Lower lobe of right lung (tissue), 2 donors: ENCODE results near the gene CCL3. TPM values are rescaled to one million over a fixed set of nuclear protein-coding genes. Genes with fewer than 3 reads are reported as not detected.
"Not testable (repeated sequence)": the region's sequence is repeated elsewhere in the genome, so short reads cannot be mapped to it uniquely, and the experiment has no call there.

ENCODE experiments used
- ATAC-seq, 2 donors: fragments of 200-7000 bp; cut with Tn5 transposase; one replicate each; pipeline ENCODE4 v1.9.1; 2020 to 2022; ENCODE audit warnings: mild to moderate bottlenecking in 2 of 2, moderate library complexity in 2 of 2
- DNase-seq: peaks from one replicate; pipeline ENCODE4 v3.0.0-alpha.2; 2020
- H3K27ac ChIP-seq: fragments of 200-600 bp; one replicate; pipeline ENCODE4 v1.8.0; 2022
- H3K27me3 ChIP-seq: fragments of 200-600 bp; one replicate; pipeline ENCODE4 v1.8.0; 2022; ENCODE audit warnings: low read depth
- H3K36me3 ChIP-seq: fragments of 200-600 bp; one replicate; pipeline ENCODE4 v1.8.0; 2022; ENCODE audit warnings: mild to moderate bottlenecking
- H3K4me1 ChIP-seq: fragments of 200-600 bp; one replicate; pipeline ENCODE4 v1.8.0; 2022
- H3K4me3 ChIP-seq: fragments of 200-600 bp; one replicate; pipeline ENCODE4 v1.8.0; 2022; ENCODE audit warnings: mild to moderate bottlenecking
- H3K9me3 ChIP-seq: fragments of 200-600 bp; one replicate; pipeline ENCODE4 v1.8.0; 2022
- intact Hi-C: fragments of 100-400 bp; cut with DNase I; formaldehyde crosslinking; loops from one replicate; pipeline ENCODE4 v1.11.0; 2022
- total RNA-seq: library from RNA; stranded (reverse); fragmentation: NEBNext Ultra II Directional; extraction: Animal tissue kit (Norgen Biotek cat#: 25700); gene quantifications from one replicate; pipeline ENCODE4 v1.2.1, GENCODE V29; 2021
- TF ChIP-seq, protein P1 (sequence below): fragments of 200-600 bp; IDR thresholded peaks from one replicate; pipeline ENCODE4 v1.8.0; 2022; ENCODE audit warnings: antibody characterized with exemption, mild to moderate bottlenecking
- donor health status: DM: no; HTN: yes; CAD: no; lungs with severe emphysema.

CCL3 gene
- total RNA-seq, 1 donor from 2014 or later = 8.5 TPM

DNA sequence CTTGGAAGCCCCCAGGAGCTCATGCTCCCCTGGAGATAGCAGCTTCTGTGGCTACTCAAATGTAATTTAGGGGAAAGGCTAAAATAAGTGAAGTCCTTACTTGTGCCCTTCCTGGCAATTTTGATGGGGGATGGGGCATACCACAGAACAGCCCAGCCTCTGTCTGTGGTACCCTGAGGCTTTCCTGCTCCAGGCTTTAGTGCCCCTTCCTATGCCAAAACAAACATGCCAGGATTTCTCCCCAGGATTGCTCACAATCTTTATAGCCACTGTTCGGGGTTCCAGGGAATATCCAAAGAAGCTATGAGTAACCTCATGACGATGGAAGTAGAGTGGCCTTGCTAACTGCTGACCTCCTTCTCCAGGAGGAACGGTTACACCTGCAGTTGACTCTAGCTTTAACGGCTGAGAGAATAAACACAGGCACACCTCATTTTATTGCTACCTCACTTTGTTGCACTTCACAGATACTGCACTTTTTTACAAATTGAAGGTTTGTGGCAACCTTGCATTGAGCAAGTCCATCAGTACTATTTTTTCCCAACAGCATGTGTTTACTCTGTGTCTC is 38.6 kb upstream of the CCL3 start:
- TF ChIP-seq, protein P1, sequence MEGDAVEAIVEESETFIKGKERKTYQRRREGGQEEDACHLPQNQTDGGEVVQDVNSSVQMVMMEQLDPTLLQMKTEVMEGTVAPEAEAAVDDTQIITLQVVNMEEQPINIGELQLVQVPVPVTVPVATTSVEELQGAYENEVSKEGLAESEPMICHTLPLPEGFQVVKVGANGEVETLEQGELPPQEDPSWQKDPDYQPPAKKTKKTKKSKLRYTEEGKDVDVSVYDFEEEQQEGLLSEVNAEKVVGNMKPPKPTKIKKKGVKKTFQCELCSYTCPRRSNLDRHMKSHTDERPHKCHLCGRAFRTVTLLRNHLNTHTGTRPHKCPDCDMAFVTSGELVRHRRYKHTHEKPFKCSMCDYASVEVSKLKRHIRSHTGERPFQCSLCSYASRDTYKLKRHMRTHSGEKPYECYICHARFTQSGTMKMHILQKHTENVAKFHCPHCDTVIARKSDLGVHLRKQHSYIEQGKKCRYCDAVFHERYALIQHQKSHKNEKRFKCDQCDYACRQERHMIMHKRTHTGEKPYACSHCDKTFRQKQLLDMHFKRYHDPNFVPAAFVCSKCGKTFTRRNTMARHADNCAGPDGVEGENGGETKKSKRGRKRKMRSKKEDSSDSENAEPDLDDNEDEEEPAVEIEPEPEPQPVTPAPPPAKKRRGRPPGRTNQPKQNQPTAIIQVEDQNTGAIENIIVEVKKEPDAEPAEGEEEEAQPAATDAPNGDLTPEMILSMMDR = no peak
- DNase-seq (no peak), ATAC-seq (no peak)
- no peak overlapping the region for H3K27ac ChIP-seq
- no peak overlapping the region for H3K4me3 ChIP-seq
- peaks cover 9% of the 10 kb centered on the region for H3K9me3 ChIP-seq
- no peaks in the 10 kb centered on the region for H3K4me1 ChIP-seq
- intact Hi-C loops = no loop called here
- H3K27me3 ChIP-seq = no peaks in the 10 kb centered on the region
- no peaks in the 10 kb centered on the region for H3K36me3 ChIP-seq

DNA sequence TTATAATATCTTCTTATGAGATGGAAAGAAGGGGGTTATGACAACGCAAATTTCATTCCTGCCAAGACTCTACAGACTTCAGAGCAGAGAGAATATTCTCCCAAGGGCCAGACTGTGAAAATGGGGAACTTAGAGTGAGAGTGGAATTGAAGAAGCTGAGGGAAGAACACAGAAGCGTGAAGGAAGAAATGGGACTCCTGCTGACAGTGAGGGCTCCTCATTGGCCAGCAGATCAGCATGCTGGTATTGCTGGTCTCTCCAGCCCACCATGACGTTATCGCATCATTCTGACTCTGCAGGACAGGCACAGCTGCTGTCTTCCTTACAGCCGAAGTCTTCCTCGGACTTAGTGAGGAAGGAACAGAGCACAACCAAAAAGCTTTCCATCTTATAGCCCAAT is 38.0 kb upstream of the CCL3 start:
- DNase-seq (no peak), ATAC-seq (no peak)
- Histone ChIP-seq H3K27me3 (no peaks in the 10 kb centered on the region), H3K36me3 (no peaks in the 10 kb centered on the region), H3K4me1 (no peaks in the 10 kb centered on the region), H3K4me3 (no peak overlapping the region), H3K9me3 (peaks cover 9% of the 10 kb centered on the region), H3K27ac (no peak overlapping the region)
- intact Hi-C loops = no loop called here
- TF ChIP-seq, protein P1 = no peak

DNA sequence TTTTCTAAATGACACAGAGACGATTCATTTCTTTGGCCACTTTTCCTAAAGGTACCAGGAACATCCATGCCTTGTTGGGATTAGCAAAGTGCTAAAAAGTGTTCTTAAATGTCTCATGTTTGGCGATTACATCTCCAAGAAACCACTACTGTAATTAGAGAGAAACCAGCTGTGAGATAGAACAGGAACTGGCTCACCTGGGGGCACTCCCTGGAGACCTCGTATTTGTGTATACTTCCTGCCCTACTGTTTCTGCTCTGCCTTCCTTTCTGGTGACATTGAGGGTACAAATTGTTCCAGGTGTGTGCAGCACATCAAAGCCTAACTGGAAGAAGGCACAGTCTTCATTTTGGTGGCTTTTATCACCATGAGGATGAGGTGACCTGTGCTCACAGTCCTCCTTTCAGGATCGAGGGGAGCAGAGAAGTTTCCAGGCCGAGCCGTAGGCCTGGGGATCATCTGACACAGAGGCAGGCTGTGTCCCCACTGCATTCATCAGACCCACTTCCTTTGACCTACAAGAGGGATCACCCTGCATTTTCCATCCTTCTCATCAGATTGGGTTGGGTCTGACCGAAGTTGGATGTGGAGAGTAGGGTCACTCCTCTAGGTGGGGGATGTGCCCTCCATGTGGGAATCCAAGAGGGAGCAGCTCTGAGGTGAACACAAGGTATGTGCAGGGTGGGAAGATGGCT is 37.4 kb upstream of the CCL3 start:
- TF ChIP-seq, protein P1 = no peak

DNA sequence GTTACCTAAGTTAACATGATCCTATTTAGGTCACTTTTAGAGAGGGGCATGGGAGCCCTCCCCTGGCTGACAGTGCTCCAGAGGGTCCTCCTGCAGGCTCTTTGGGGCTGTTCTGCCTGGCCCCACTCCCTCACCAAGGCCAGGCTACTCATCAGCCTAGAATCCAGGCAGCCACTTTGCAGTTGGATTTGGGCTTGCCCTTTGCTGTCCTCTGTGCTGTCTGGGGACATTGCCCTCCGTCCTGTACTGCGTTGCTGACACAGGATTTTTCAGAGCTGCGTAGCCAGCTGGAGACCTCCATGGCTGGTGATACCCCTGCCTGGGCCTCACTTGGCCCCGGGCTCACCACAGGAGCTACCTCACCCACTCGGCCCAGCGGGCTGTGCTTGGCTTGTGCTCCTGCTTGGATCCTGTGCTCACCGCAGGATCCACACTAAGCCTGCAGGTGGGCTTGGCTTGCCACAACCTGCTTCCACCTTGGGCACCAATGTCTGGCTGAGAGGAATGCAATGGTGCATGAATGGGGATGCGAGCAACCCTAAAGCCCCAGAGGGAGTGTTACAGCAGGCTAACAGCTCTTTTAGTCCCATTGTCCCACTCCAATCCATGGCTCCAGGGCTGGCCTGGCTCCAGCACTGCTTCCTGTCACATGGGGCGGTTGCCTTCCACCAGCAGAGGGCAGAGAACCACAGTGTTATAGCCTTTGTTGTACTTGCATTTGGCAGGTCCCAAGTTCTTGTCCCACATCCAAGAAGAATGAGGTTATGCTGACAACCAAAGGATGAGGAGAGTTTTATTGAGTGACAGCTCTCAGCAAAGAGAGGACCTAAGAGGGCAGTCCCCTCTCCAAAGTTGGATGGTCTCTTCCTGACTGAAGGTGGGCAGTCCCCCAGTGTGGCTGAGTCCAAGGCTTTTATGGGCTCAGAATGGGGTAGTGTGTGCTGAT is 35.2 kb upstream of the CCL3 start:
- no peak for ATAC-seq
- H3K4me3 ChIP-seq = no peak overlapping the region
- no peaks in the 10 kb centered on the region for H3K36me3 ChIP-seq
- H3K27me3 ChIP-seq = no peaks in the 10 kb centered on the region
- TF ChIP-seq, protein P1 = no peak
- no peak for DNase-seq
- intact Hi-C loops = no loop called here
- peaks cover 9% of the 10 kb centered on the region for H3K9me3 ChIP-seq
- no peaks in the 10 kb centered on the region for H3K4me1 ChIP-seq
- no peak overlapping the region for H3K27ac ChIP-seq

More for the DNA sequence above, 37.4 kb upstream of the CCL3 start:
- DNase-seq (no peak), ATAC-seq (peak in 1 of 2 donors; percentile 37)
- Histone ChIP-seq H3K27me3 (no peaks in the 10 kb centered on the region), H3K36me3 (no peaks in the 10 kb centered on the region), H3K4me1 (no peaks in the 10 kb centered on the region), H3K9me3 (peaks cover 9% of the 10 kb centered on the region), H3K27ac (no peak overlapping the region), H3K4me3 (no peak overlapping the region)
- intact Hi-C loops = no loop called here

DNA sequence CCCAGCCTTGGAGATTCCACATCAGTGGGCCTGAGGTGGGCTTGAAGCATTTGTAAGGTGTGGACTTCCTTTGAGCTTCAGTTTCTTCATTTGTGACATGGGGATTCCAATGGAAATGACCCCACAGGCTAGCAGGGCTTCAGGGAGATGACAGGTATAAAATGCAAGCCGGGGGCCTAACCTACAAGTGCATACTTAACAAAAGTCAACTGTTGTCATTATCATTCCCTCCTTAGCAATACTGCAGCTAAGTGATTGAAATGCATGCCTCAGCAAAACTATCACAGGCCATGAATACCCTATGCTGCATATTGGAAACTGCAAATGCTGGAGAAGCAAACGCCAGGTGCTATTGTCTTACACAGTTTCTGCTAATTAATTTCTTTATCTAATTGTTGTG is 33.5 kb upstream of the CCL3 start:
- intact Hi-C loops = no loop called here
- ATAC-seq (no peak), DNase-seq (no peak)
- H3K4me3 ChIP-seq = no peak overlapping the region
- no peaks in the 10 kb centered on the region for H3K27me3 ChIP-seq
- no peaks in the 10 kb centered on the region for H3K36me3 ChIP-seq
- H3K27ac ChIP-seq = no peak overlapping the region
- no peaks in the 10 kb centered on the region for H3K4me1 ChIP-seq
- H3K9me3 ChIP-seq = peaks cover 9% of the 10 kb centered on the region
- TF ChIP-seq, protein P1 = no peak

DNA sequence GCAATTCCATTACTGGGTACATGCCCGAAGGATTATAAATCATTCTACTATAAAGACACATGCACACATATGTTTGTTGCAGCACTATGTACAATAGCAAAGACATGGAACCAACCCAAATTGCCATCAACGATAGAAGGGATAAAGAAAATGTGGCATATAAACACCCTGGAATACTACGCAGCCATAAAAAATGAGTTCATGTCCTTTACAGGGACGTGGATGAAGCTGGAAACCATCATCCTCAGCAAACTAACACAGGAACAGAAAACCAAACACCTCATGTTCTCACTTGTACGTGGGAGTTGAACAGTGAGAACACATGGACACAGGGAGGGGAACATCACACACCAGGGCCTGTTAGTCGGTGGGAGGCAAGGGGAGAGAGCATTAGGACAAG is 31.2 kb upstream of the CCL3 start:
- intact Hi-C loops, ATAC-seq: not testable (repeated sequence)

More for the DNA sequence above, 31.2 kb upstream of the CCL3 start:
- not testable (repeated sequence) for H3K27ac ChIP-seq, H3K36me3 ChIP-seq, H3K9me3 ChIP-seq, H3K4me1 ChIP-seq, H3K4me3 ChIP-seq, H3K27me3 ChIP-seq, DNase-seq
